ENCODE measurements around the gene DENND11. TPM values are rescaled to one million over a fixed set of nuclear protein-coding genes. Genes with fewer than 3 reads are reported as not detected.

The DENND11 gene
- total and polyA plus RNA-seq, 2 of the 4 experiments (the other 2 are of a cell fraction) = 2.9 to 5.0 TPM

GRCh38 chr7:141737836-141738591, 36.0 kb upstream of the DENND11 start, which contains the start of gene SSBP1:
TSS of gene SSBP1 (plus strand) at chr7:141738358. CDS start at chr7:141739167, 809 bp downstream.
- H2BK15ac ChIP-seq (ENCODE audit: low read depth, low read length) = peak within 1 kb of the TSS; percentile 49; the same call in 1 of the 3 replicates
- dilution Hi-C loops (cut with HindIII; ENCODE audit: low sequenced_read_pairs, unreplicated experiment) = no loop called here
- BruUV-seq (replicated peaks) = no TSS peak
- in situ Hi-C loops (cut with MboI; ENCODE audit: low sequenced_read_pairs) = no loop called here
- H2AK9ac ChIP-seq (replicated peaks; ENCODE audit: low read depth, low read length, poor library complexity) = peak within 1 kb of the TSS; percentile 86
- H3K4me2 ChIP-seq (ENCODE audit: low read depth, low read length) = peak within 1 kb of the TSS; percentile 89
- H3K9me1 ChIP-seq (ENCODE audit: insufficient read depth, low read length) = peaks cover 6% of the 10 kb centered on the region; the same call in 1 of the 2 replicates
- H3K9me3 ChIP-seq (ENCODE audit: control insufficient read depth, insufficient read depth, low read length) = no peaks in the 10 kb centered on the region
- peak within 1 kb of the TSS; percentile 95 for H2AFZ ChIP-seq (replicated peaks; ENCODE audit: low read length, poor library complexity)
- peak within 1 kb of the TSS; percentile 81 for H3K56ac ChIP-seq (ENCODE audit: extremely low read depth, insufficient read depth, low read length)
- H3K79me1 ChIP-seq (ENCODE audit: low read depth in 1 of 2, low read length in 2 of 2) = peaks cover 13 to 20% of the 10 kb centered on the region in 2 experiments; a peak in 3 of 4 replicates
- H2BK5ac ChIP-seq (ENCODE audit: low read depth, low read length, poor library complexity, severe bottlenecking) = peak within 1 kb of the TSS; percentile 64
- peak within 1 kb of the TSS; percentile 93 for H3K4ac ChIP-seq (ENCODE audit: low read depth, low read length)
- peak within 1 kb of the TSS; percentile 48 for H2BK120ac ChIP-seq (ENCODE audit: low read depth, low read length)
- CTCF ChIA-PET = interaction anchor here (0.5 to 2.4 kb wide), 9 partner anchors 16 to 1215 kb away, joined by 3 to 7 read pairs (median 3); no protein-coding TSS in a partner anchor
- TF ChIP-seq CTCF (conservative IDR thresholded peaks at IDR 0.05; ENCODE audit: low read depth, low read length) = peak; percentile 96
- peak; percentile 70; the same call in 1 of the 2 replicates for TF ChIP-seq MAZ (IDR thresholded peaks at IDR 0.05; ENCODE audit: borderline replicate concordance, low read depth, low read length)
- peak; percentile 84 for TF ChIP-seq RCOR1 (IDR thresholded peaks at IDR 0.05; ENCODE audit: insufficient replicate concordance, low read length)
- peak; percentile 43 for TF ChIP-seq MXI1 (IDR thresholded peaks at IDR 0.05; ENCODE audit: borderline replicate concordance, low read depth, low read length)
- TF ChIP-seq POLR2A (IDR thresholded peaks at IDR 0.05; ENCODE audit: low read depth, low read length) = peak; percentile 88
- peak; percentile 7; the same call in 1 of the 2 replicates for TF ChIP-seq MAFK (IDR thresholded peaks at IDR 0.05; ENCODE audit: low read depth, low read length)
- TF ChIP-seq FOS (IDR thresholded peaks at IDR 0.05; ENCODE audit: low read depth, low read length) = no peak
- peak; percentile 36 for TF ChIP-seq RAD21 (IDR thresholded peaks at IDR 0.05; ENCODE audit: low read length)
- peak; percentile 39; the same call in 1 of the 2 replicates for TF ChIP-seq CEBPB (IDR thresholded peaks at IDR 0.05; ENCODE audit: low read depth, low read length)
- no peak for TF ChIP-seq ELK1 (IDR thresholded peaks at IDR 0.05; ENCODE audit: borderline replicate concordance, low read depth, low read length)
- no peak for TF ChIP-seq RFX5 (IDR thresholded peaks at IDR 0.05; ENCODE audit: low read depth, low read length)
- no peak for TF ChIP-seq NFE2L2 (IDR thresholded peaks at IDR 0.05; ENCODE audit: low read depth, low read length)
- peak; percentile 47; the same call in 1 of the 2 replicates for TF ChIP-seq CHD1 (IDR thresholded peaks at IDR 0.05; ENCODE audit: low read depth, low read length)
- peak within 1 kb of the TSS; percentile 98 for H4K5ac ChIP-seq (ENCODE audit: low read depth, low read length)
- H3K18ac ChIP-seq (ENCODE audit: low read depth, low read length) = peak within 1 kb of the TSS; percentile 26
- peak; percentile 96 for DNase-seq
- no peaks in the 10 kb centered on the region; the same call in 1 of the 2 replicates for H3K4me1 ChIP-seq (ENCODE audit: control insufficient read depth, insufficient read depth, low read length)
- H2BK20ac ChIP-seq (ENCODE audit: low read depth, low read length) = no peak within 1 kb of the TSS
- H2AK5ac ChIP-seq (ENCODE audit: low read depth, low read length) = peak within 1 kb of the TSS; percentile 68
- H3K23ac ChIP-seq (ENCODE audit: low read depth, low read length) = 0 out of 2 replicates have a peak within 1 kb of the TSS, but pooled peaks have one; percentile 73
- POLR2A ChIA-PET (ENCODE audit: unreplicated experiment) = interaction anchor here (1.6 kb wide), 1 partner anchor 19 kb away, joined by 3 read pairs; no protein-coding TSS in a partner anchor
- peak; percentile 97 for ATAC-seq (ENCODE audit: low read depth)
- peak within 1 kb of the TSS; percentile 70 for H3K27ac ChIP-seq (ENCODE audit: insufficient read depth, low read length)
- H4K91ac ChIP-seq (ENCODE audit: insufficient read depth, low read depth, low read length) = peak within 1 kb of the TSS; percentile 85
- no peaks in the 10 kb centered on the region for H4K20me1 ChIP-seq (ENCODE audit: insufficient read depth, low read length)
- no peaks in the 10 kb centered on the region for H3K27me3 ChIP-seq (ENCODE audit: control insufficient read depth, insufficient read depth, low read length)
- intact Hi-C loops (cut with micrococcal nuclease) = loop anchor here (1.0 to 10.0 kb wide), 4 partner anchors 35 to 724 kb away; partner anchors contain the start of genes DENND11 and MRPS33
- peaks cover 12% of the 10 kb centered on the region; the same call in 1 of the 2 replicates for H3K36me3 ChIP-seq (ENCODE audit: control insufficient read depth, insufficient read depth, low read length)
- H4K8ac ChIP-seq (ENCODE audit: low read depth in 2 of 2, low read length in 2 of 2) = peak within 1 kb of the TSS; percentile 98 to 99
- peak within 1 kb of the TSS; percentile 85 for H3K9ac ChIP-seq (ENCODE audit: low read depth, low read length)
- H3K14ac ChIP-seq (replicated peaks; ENCODE audit: low read depth, low read length) = peak within 1 kb of the TSS; percentile 78
- WGBS, 2 experiments (ENCODE audit: extremely low coverage in 2 of 2, insufficient read length in 1 of 2) = 1% methylated on average over 29 of the region's 46 CpGs; no CpG with 5 or more reads in 1 of the 2 experiments
- peak within 1 kb of the TSS; percentile 65 for H3K4me3 ChIP-seq (ENCODE audit: insufficient read depth, low read depth, low read length)

All from IMR-90 (cell line).